Ectodermal cell (in vitro differentiated cells): ENCODE measurements around the gene HNRNPH2.

Experiments
- H3K27ac ChIP-seq: 2 replicates; pipeline ENCODE4 v1.7.0; 2013; ENCODE audit warnings: mild to moderate bottlenecking, low read depth, low read length; ENCODE audit not compliant: insufficient read depth, poor library complexity, severe bottlenecking
- H3K27me3 ChIP-seq: 2 replicates; pipeline ENCODE4 v1.7.0; 2013; ENCODE audit warnings: mild to moderate bottlenecking, low read length; ENCODE audit not compliant: insufficient read depth, control insufficient read depth, poor library complexity, severe bottlenecking
- H3K36me3 ChIP-seq: one replicate; pipeline ENCODE4 v1.7.0; 2013; ENCODE audit warnings: low read length; ENCODE audit not compliant: control insufficient read depth, insufficient read depth
- H3K4me1 ChIP-seq: one replicate; pipeline ENCODE4 v1.7.0; 2013; ENCODE audit warnings: low read length; ENCODE audit not compliant: control insufficient read depth, insufficient read depth
- H3K4me3 ChIP-seq: 2 replicates; pipeline ENCODE4 v1.7.0; 2013; ENCODE audit warnings: low read depth, low read length, control low read depth; ENCODE audit not compliant: insufficient read depth
- H3K9me3 ChIP-seq: 2 replicates; pipeline ENCODE4 v1.7.0; 2013; ENCODE audit warnings: mild to moderate bottlenecking, low read length, moderate library complexity; ENCODE audit not compliant: control insufficient read depth
- WGBS, 2 experiments: methylation state at CpG; one replicate each; pipeline ENCODE4 v1.1.7; 2013; ENCODE audit warnings: missing lambda C conversion rate in 2 of 2; 5-methylcytosine and 5-hydroxymethylcytosine counted together

Gene HNRNPH2

GRCh38 chrX:101449279-101449678 lies 41.3 kb downstream of the HNRNPH2 start:
- 100% methylated on average over 1 of the region's 1 CpG; no CpG with 5 or more reads in 1 of the 2 experiments for WGBS, 2 experiments
- Histone ChIP-seq H3K36me3 (no peaks in the 10 kb centered on the region), H3K9me3 (no peaks in the 10 kb centered on the region), H3K4me3 (no peak overlapping the region), H3K4me1 (no peaks in the 10 kb centered on the region), H3K27me3 (no peaks in the 10 kb centered on the region), H3K27ac (no peak overlapping the region)

- Histone ChIP-seq H3K9me3 (no peaks in the 10 kb centered on the region), H3K4me3 (no peak overlapping the region), H3K27ac (no peak overlapping the region), H3K27me3 (no peaks in the 10 kb centered on the region), H3K4me1 (no peaks in the 10 kb centered on the region), H3K36me3 (no peaks in the 10 kb centered on the region)
- WGBS, 2 experiments, result 92 to 93% methylated on average over 2 of the region's 2 CpGs
Observed at GRCh38 chrX:101450085-101450484, 42.1 kb downstream of the HNRNPH2 start.

GRCh38 chrX:101450961-101451360 lies 42.9 kb downstream of the HNRNPH2 start:
- no peaks in the 10 kb centered on the region for H3K4me1 ChIP-seq
- H3K4me3 ChIP-seq, result no peak overlapping the region
- 80 to 84% methylated on average over 2 of the region's 2 CpGs for WGBS, 2 experiments
- no peaks in the 10 kb centered on the region for H3K27me3 ChIP-seq
- no peaks in the 10 kb centered on the region for H3K9me3 ChIP-seq
- H3K27ac ChIP-seq, result no peak overlapping the region
- H3K36me3 ChIP-seq, result no peaks in the 10 kb centered on the region

- Histone ChIP-seq H3K27me3 (no peaks in the 10 kb centered on the region), H3K9me3 (no peaks in the 10 kb centered on the region), H3K4me1 (no peaks in the 10 kb centered on the region), H3K36me3 (no peaks in the 10 kb centered on the region), H3K4me3 (no peak overlapping the region), H3K27ac (no peak overlapping the region)
- 92 to 100% methylated on average over 1 to 3 of the region's 3 CpGs for WGBS, 2 experiments
Observed at GRCh38 chrX:101452056-101452455, 44.0 kb downstream of the HNRNPH2 start.

GRCh38 chrX:101460669-101461068 lies 52.6 kb downstream of the HNRNPH2 start:
- Histone ChIP-seq H3K4me3 (no peak overlapping the region), H3K27me3 (no peaks in the 10 kb centered on the region), H3K36me3 (no peaks in the 10 kb centered on the region), H3K9me3 (no peaks in the 10 kb centered on the region), H3K27ac (no peak overlapping the region), H3K4me1 (no peaks in the 10 kb centered on the region)
- WGBS, 2 experiments, result 80% methylated on average over 1 of the region's 1 CpG

- Histone ChIP-seq H3K27ac (no peak overlapping the region), H3K4me3 (no peak overlapping the region), H3K9me3 (no peaks in the 10 kb centered on the region), H3K4me1 (no peaks in the 10 kb centered on the region), H3K27me3 (no peaks in the 10 kb centered on the region), H3K36me3 (no peaks in the 10 kb centered on the region)
- WGBS, 2 experiments, result 77 to 88% methylated on average over 3 of the region's 3 CpGs
Observed at GRCh38 chrX:101462892-101463291, 54.9 kb downstream of the HNRNPH2 start.
